ENCODE data around the gene ATP6V0D1.
"Not testable (repeated sequence)": the region's sequence is repeated elsewhere in the genome, so short reads cannot be mapped to it uniquely, and the experiment has no call there.

Gene ATP6V0D1

GRCh38 chr16:67480833-67481560, at the start of gene ATP6V0D1:
TSS of gene ATP6V0D1 (minus strand) at chr16:67481157. CDS start at chr16:67481086, 71 bp downstream.
- DNase-seq: peak; percentile 99

GRCh38 chr16:67530013-67530939, 49.3 kb upstream of the ATP6V0D1 start:
- DNase-seq: peak; percentile 51

- no peak for DNase-seq
Observed at GRCh38 chr16:67529582-67530012, 48.6 kb upstream of the ATP6V0D1 start.

- DNase-seq: no peak
Observed at GRCh38 chr16:67528870-67529581, 48.1 kb upstream of the ATP6V0D1 start.

GRCh38 chr16:67528222-67528869, 47.4 kb upstream of the ATP6V0D1 start, which contains the start of gene RIPOR1:
TSS of gene RIPOR1 (plus strand) at chr16:67528829. CDS start at chr16:67538447, 9,618 bp downstream.
- peak; percentile 52 for DNase-seq

GRCh38 chr16:67526149-67526791, 45.3 kb upstream of the ATP6V0D1 start:
- no peak for DNase-seq

GRCh38 chr16:67525176-67525860, 44.4 kb upstream of the ATP6V0D1 start:
- DNase-seq: no peak

- DNase-seq: peak; percentile 98
Observed at GRCh38 chr16:67521095-67521804, 40.3 kb upstream of the ATP6V0D1 start.

GRCh38 chr16:67519242-67519641, 38.3 kb upstream of the ATP6V0D1 start:
- no peak for DNase-seq

- no peak for DNase-seq
Observed at GRCh38 chr16:67518676-67519075, 37.7 kb upstream of the ATP6V0D1 start.

GRCh38 chr16:67517661-67518423, 36.9 kb upstream of the ATP6V0D1 start:
- no peak for DNase-seq

GRCh38 chr16:67517155-67517445, 36.1 kb upstream of the ATP6V0D1 start:
- DNase-seq: no peak

- DNase-seq: no peak
Observed at GRCh38 chr16:67516296-67517154, 35.6 kb upstream of the ATP6V0D1 start.

GRCh38 chr16:67514382-67514828, 33.4 kb upstream of the ATP6V0D1 start:
- DNase-seq: peak; percentile 86

GRCh38 chr16:67513892-67514291, 32.9 kb upstream of the ATP6V0D1 start:
- not testable (repeated sequence) for DNase-seq

- DNase-seq: peak; percentile 28
Observed at GRCh38 chr16:67509016-67509415, 28.1 kb upstream of the ATP6V0D1 start.

GRCh38 chr16:67506468-67506867, 25.5 kb upstream of the ATP6V0D1 start:
- no peak for DNase-seq

GRCh38 chr16:67504031-67505021, 23.4 kb upstream of the ATP6V0D1 start:
- DNase-seq: peak; percentile 73

Data from CD4-positive, alpha-beta T cell treated with Interleukin-10 for 1 hour (primary cell).